GM21786 (cell line): Measurements from ENCODE around the gene DDHD1.
A peak's percentile ranks its signal among the peaks of the same experiment; 100 is the strongest.
"Not testable (repeated sequence)": the region's sequence is repeated elsewhere in the genome, so short reads cannot be mapped to it uniquely, and the experiment has no call there.

Experiments used
- ATAC-seq: cut with Tn5 transposase; IDR thresholded peaks from one replicate; pipeline ENCODE4 v1.9.1; 2021; ENCODE audit not compliant: unreplicated experiment

The DDHD1 gene

GRCh38 chr14:53152184-53152886 lies 788 bp downstream of the DDHD1 start:
- peak; percentile 6 for ATAC-seq

DNA sequence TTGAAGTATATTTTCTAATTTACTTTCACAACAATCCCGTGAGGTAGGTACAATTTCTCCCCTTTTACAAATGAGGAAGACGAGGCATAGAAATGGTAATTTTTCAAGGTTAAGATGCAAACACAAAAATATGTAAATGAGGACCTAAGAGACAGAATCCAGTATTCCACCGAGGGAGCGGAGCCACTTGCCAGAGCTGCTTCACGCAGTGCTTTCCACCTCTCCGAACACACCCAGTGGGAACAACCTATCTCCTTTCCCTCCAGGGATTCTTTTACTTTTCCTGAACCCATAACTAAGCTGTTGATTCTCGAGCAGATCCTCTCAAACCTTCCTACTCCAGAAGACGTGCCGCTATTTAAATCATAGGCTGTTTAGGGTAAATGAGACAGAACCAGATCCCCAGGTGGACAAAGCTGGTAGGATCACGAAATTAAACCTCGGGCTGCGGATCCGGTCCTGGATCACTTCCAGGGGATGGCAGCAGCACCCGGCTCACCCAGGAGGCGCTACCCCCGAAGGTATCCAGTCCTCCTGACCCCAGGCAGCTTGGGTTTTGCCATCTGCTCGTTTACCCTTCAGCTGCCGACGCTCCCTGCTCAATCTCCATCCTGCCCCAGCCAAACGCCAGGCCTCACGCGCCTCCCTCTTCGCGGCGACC lies 1.5 kb downstream of the DDHD1 start:
- ATAC-seq: no peak

- no peak for ATAC-seq
Observed at GRCh38 chr14:53149668-53150316, 3.3 kb downstream of the DDHD1 start.

DNA sequence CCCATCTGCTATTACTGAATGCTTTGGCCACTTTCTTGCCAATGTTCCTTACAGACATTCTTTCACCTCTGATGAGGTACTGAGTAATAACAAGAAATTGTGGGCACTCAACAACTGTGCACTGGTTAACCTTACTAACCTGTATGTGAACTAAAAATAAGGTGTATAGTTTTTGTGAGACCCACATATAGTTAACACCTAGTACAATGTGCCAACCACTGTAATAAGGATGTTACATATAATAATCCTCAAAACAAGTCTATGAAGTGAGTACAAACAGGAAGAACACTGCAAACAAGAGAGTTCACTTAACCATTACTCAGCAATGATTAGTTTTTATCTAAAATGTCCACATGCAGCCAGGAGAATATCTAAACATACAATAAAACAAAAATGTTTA lies 4.5 kb downstream of the DDHD1 start:
- ATAC-seq: peak; percentile 16

DNA sequence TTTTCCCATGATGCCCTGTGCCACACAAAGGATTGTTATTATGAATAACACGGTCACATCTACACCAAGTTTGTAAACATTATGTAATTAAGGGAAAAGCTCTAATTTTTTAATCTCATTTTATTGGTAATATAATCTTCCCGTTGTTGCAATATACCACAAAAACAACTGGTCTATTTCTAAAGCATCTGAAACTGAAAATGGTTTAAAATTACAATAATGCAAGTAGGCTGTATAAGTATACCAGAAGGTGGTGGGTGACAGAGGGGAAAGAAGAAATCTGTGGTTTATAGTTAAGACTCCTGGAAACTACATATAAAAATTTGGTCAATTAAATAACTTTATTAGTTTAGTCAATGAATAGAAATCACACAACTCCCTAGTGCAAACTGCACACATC lies 5.2 kb downstream of the DDHD1 start:
- ATAC-seq: no peak

DNA sequence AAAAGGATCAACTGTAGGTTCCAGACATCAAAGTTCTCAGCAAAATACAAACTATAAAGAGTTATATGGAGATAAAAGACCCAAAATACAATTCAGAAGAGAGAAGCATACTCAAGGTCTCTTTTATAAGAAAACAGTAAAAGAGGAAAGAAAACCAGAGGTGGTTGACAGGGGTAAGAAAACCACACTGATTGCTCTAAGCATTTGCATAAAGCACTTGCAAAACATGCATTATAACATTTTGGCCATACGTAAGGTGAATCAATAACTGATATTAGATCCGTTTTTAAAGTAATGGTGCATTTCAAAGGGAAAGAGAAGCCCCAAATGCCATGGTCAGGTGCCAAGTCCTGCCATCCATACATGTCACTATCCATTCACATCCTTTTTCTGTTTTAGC lies 5.9 kb downstream of the DDHD1 start:
- ATAC-seq: peak; percentile 24

GRCh38 chr14:53146739-53147138 lies 6.4 kb downstream of the DDHD1 start:
- ATAC-seq: no peak

DNA sequence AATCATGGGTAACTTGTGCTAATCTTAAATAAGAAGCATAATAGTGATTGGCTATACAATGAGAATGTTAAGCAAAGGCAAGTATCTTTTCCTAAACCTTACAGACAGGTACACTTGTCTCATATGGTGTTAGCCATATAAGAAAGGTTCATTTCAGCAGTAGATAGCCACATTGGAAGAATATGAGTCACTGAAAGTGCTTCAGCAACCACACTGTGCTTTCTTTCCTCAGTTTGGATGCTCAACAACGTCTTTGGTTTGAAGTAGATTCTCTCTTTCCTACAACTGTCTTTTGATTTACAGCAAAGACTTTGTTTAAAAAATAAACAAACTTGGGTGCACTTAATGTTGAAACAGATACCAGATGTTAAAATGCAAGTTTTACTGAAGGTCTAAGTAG lies 8.9 kb downstream of the DDHD1 start:
- peak; percentile 68 for ATAC-seq

DNA sequence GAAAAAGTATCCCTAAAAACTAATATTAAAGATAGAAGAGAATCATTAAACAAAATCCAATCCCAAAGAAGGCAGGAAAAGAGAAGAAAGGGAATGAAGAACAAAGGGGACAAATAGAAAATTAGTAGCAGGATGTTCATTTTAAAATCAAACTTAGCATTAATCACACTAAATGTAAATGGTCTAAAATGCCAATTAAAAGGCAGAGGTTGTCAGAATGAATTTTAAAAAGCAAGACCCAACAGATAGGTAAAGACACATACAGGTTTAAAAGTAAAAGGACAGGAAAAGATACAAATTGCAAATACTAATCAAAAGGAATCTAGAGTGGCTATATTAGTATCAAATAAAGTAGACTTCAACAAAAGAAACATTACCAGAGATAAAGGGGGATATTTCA lies 12.5 kb downstream of the DDHD1 start:
- ATAC-seq: no peak

GRCh38 chr14:53137568-53138203 lies 15.4 kb downstream of the DDHD1 start:
- ATAC-seq: no peak

- not testable (repeated sequence) for ATAC-seq
Observed at GRCh38 chr14:53130491-53130890, 22.6 kb downstream of the DDHD1 start.

GRCh38 chr14:53128303-53129028 lies 24.7 kb downstream of the DDHD1 start:
- no peak for ATAC-seq

DNA sequence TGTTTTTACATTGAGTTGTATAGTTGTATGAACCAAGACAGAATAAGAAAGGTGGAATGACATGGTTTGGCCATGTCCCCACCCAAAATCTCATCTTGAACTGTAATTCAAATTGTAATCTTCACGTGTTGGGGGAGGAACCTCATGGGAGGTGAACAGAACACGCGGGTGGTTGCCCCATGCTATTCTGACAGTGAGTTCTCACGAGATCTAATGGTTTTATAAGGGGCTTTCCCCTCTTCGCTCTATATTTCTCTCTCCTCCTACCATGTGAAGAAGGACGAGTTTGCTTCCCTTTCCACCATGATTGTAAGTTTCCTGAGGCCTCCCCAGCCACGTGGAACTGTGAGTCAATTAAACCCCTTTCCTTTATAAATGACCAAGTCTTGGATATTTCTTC lies 25.3 kb downstream of the DDHD1 start:
- no peak for ATAC-seq

DNA sequence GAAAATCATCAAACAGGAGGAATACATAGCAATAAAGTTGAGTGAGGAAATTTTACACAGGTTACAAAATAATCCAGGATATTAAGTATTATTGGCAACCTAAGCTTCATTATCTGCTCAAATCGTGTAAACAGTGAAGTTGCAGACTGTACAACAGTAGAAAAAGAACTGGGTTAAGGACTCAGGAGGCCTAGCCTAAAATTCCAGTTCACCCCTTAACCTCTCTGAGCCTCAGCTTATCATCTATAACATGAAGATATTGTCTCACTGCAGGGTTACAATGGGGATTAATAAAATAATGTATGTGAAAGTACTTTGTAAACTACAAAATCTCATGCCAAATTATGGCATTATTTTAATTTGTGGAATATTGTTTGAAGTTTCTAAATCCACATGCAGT lies 26.0 kb downstream of the DDHD1 start:
- ATAC-seq: no peak

- no peak for ATAC-seq
Observed at GRCh38 chr14:53126731-53127130, 26.4 kb downstream of the DDHD1 start.

- ATAC-seq: no peak
Observed at GRCh38 chr14:53124786-53125185, 28.3 kb downstream of the DDHD1 start.

GRCh38 chr14:53121419-53121818 lies 31.7 kb downstream of the DDHD1 start:
- not testable (repeated sequence) for ATAC-seq

DNA sequence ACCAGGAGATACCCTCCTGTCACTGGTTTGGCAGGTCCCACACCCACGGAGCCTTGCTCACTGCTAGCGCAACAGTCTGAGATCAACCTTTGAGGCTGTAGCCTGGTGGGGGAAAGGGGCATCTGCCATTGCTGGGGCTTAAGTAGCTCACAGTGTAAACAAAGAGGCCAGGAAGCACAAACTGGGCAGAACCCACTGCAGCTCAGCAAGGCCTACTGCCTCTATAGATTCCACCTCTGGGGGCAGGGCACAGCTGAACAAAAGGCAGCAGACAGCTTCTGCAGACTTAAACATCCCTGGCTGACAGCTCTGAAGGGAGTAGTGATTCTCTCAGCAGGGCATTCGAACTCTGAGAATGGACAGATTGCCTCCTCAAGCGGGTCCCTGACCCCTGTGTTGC lies 35.6 kb downstream of the DDHD1 start:
- ATAC-seq: not testable (repeated sequence)

DNA sequence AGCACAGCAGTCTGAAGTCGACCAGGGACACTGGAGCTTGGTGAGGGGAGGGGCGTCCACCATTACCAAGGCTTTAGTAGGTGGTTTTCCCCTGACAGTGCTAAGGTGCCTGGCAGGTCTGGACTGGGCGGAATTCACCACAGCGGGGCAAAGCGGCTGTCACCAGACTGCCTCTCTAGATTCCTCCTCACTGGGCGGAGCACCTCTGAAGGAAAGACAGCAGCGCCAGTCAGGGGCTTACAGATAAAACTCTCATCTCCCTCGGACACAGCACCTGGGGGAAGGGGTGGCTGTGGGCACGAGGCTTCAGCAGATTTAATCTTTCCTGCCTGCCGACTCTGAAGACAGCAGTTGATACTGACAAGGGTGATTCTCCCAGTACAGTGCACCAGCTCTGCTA lies 39.1 kb downstream of the DDHD1 start:
- no peak for ATAC-seq

GRCh38 chr14:53110096-53110495 lies 43.0 kb downstream of the DDHD1 start:
- ATAC-seq: no peak
